HG02759 (cell line): Measurements from ENCODE around the gene CBL.

Experiments
- ATAC-seq: cut with Tn5 transposase; IDR thresholded peaks from one replicate; pipeline ENCODE4 v1.9.1; 2021; ENCODE audit warnings: mild to moderate bottlenecking, moderate library complexity; ENCODE audit not compliant: unreplicated experiment

The CBL gene

DNA sequence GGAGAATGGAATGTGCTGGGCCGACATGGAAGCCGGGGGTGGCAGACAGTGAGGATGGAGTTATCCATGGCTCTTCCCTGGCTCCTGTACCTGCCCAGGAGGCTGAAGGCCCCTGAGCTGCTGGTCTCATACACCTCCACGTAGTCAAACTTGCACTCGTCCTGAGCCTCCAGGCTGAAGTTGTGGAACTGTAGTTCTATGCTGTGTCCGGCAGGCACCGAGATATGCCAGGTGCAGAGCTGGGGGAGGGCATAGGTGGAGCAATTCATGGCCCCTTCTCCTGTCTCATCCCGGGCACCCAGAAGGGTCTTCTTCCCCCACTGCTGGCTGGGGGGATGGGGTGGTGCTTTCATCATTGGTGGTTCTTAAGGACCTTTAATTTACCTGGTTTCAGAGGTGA is 137.6 kb downstream of the CBL start:
- no peak for ATAC-seq

DNA sequence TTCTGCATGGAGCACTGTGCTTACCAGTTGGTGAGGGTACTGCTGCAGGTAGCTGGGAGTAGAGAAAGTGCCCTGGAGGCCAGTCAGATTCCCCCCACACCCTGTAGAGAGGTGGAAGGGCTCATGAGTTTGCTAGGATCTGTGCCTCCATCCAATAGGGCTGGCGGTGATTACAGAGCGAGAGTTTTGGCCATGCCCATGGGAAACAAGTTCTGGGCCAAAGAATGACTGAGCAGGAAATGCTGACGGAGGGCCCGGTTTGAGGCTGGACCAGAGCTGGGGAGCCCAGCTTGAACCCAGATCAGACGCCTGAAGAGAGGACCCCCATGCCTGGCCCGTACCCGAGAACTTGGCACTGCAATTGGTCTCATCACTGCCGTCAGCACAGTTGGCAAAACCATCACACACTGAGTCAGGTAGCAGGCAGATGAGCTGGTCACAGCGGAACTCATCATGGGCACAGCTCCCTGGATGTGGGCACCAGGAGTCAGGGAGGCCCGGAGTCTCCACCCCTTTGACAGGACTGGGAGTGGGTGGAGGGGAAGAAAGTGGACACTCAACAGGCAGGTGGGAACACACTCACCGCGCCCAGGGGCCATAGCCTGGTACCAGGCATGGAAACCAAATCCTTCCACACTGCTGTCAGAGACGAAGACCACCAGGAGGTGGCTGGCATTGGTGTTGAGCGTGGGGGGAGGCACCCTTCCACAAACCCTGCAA is 138.3 kb downstream of the CBL start:
- ATAC-seq: no peak

DNA sequence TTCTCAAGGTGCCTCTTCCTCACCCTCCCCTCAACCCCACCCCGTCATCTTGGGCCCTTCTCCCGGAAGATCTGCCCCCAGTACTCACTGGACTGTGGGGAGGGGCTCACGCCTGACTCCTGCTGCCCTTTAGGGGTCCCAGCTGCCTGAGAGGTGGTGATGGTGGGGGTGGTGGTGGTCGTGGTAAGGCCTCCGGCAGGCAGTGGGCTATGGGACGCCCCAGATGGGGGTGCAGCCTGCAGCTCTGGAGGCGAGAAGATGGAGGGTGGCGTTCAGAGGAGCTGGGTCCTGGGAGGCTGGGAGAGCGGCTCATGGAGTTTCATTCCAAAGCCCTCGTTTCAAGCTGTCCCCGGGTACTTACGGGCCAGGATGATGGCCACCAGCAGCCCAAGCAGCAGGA is 139.5 kb downstream of the CBL start:
- ATAC-seq: no peak

DNA sequence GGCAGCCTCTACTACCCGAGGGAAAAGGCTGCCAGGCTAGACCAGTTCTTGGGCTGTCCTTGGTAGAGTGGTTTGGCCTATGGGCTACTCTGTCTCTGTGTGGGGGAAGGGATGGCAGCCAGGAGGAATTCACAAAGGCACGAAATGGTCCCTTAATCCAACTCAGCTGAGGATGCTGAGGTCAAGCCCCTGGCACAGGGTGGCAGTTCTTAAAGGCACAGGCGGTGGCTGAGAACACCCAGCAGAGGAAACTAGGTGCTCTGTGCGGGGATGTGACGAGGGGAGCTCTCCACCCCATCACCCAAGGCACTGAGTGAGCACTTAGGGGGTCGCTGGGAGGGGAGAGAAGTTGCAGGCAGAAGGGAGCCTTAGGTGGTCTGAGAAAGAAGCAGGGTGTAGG is 140.5 kb downstream of the CBL start, which contains the start of gene MFRP:
Gene MFRP (minus strand): TSS at position 101 of the 400 bp plus-strand sequence. CDS start 192 bp downstream, outside the sequence.
- no peak for ATAC-seq

DNA sequence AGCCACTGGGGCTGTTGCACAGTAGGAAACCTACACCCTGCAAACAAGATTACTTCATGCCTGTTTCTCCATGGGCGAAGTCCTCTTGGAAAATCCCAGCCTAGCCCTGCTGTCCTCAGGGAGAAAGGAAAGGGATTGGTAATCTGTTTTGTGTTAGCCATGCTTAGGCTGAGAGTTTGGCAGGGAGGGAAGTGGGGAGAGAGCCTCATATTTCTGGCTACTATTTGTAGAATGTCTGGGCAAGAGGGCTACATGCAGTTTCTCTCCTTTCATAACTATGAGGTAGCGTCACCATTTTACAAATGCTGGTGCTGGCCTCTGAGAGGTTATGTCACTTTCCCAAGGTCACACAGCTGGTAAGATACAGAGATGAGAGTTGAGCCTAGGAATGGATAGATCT is 141.1 kb downstream of the CBL start:
- no peak for ATAC-seq

DNA sequence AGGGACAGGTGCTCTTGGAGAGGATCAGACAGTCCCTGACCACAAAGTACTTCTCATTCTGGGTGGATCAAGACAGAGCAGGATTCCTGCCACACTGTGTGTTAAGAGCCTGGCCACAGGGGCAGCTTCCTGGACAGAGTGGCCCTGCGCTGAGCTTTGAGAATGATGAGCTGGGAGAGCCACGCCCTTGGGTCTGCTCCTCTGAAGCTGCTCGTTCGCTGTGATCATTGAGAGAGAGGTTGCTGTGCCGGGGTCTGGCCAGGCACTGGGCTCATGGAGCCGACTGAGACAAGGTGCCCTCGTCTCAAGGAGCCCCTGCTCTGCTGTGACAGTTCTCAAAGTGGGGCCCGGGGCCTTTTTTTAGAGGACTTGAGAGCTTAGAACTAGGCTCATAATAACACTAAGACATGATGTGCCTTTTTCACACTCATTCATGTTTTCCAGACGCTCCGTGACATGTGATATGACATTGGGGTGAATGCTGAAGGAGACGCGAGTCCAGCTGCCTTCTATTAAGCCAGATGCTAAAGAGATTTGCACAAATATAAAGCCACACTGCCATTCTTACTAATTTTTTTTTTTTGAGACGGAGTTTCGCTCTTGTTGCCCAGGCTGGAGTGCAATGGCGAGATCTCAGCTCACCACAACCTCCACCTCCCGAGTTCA is 141.9 kb downstream of the CBL start:
- no peak for ATAC-seq

DNA sequence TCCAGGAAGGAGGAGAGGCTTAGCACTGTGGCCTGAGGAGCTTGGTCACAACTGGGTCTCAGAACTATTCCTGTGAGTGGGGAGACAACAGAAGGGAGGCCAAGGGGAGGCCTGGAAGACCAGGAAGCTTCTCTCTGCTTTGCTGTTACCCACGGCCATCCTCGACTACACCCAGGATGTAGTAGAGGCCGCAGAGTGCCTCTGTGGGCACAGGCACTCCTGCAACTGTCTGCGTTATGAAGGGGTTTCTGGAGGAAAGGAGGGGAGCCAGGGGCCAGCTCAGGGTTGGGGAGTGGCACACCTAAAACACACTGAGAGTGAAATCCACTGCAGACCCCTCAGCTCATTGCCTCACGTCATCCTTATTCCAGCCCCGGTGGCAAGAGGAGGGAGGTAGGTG is 144.2 kb downstream of the CBL start:
- ATAC-seq: no peak

DNA sequence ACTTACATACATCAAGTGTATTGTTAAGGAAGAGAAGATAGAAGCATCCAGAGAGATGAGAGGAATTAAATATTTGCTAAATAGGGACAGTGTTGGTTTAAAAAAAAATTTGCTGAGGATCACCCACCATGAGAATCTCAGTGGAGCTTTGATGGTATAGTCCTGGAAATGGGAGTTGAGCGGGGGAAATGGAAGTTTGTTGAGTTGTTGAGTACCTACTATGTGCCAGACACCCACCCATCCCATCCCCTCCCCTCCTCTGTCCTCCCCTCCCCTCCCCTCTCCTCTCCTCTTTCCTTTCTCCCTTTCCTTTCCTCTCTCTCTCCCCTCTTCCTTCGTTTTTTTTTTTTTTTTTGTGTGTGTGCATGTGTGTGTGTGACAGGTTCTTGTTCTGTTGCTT is 145.1 kb downstream of the CBL start:
- ATAC-seq: no peak

DNA sequence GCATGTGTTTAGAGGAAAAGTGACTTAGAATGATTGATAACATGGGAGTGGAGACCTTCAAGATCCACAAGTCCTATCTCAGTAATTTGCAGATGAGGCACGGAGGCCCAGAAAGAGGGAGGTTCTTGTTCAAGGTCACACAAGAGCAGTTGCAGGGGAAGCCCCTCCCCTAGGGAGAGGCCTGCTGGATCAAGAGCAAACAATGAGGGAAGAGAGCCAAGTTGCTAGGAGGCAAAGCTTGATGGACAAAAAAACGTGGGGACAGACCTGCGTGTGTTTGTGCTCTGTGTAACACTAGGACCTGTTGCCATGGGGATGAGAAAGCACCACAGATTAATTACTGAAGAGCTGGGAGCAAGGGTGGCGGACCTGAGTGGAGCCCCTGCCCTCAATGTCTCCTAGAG is 146.7 kb downstream of the CBL start:
- no peak for ATAC-seq

DNA sequence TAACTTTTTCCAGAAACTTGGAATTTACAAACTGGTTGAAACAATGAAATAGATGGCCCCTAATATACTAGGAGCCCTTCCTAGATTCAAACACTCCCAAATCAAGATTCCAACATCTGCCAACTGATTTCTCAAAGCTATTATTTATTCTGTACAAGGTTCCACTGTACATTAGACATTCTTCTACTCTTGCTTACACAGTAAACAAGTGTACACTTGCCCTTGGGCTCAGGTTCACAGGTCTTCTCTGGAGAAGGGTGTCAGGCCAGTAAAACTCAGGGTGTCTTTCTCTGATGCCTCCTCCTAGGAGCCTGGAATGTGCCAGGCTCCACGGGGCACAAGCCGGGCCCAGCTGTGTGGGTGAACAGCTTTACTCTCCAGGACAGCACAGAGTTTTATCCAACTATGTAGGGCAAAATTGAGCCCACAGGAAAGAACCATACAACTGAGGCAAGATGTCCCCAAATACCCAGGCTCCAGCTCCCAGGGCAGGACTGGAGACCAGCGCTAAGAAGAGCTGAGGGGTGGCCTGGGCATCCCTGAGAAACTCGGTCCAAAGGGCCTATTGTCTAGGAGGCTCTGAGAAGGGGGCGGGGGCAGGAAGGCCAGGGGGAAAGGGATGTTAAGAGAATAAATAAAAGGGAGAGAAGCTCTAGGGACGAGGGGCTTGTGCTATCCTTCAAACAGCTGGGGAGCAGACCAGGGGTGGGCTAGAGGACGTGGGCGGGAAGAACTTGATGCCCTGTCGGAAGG is 149.1 kb downstream of the CBL start:
- no peak for ATAC-seq

DNA sequence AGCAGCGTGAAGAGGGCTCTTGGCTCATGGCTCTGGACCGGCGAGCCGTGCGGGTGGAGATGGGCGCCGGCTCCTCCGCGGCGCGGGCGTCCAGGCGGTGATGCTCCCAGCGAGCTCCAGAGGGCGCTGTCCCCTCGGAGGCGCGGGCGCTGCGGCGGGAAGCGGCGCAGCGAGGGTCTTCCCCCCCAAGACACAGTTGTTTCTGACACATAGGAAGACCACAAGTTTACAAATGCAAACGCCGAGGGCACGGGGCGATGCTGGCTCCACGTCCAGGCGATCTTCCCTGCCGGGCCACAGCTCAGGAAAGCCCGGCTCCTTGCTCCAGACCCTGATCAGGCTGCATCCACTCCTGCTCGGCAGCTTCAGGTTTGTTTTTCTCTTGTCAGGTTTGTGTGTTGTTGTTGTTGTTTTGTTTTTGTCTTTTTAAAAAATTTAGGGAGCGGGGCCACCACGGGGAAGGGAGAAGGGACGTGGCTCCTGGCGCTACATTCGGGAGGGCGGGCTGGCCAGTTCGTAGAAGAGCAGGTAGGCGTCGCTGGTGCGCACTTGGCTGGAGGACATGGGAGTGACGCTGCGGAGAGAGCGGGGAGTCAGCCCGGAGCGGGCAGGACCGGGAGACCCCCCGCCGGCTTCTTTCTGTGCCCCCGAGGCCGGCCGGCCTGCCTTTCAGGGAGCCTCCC is 150.4 kb downstream of the CBL start:
- peak; percentile 72 for ATAC-seq

DNA sequence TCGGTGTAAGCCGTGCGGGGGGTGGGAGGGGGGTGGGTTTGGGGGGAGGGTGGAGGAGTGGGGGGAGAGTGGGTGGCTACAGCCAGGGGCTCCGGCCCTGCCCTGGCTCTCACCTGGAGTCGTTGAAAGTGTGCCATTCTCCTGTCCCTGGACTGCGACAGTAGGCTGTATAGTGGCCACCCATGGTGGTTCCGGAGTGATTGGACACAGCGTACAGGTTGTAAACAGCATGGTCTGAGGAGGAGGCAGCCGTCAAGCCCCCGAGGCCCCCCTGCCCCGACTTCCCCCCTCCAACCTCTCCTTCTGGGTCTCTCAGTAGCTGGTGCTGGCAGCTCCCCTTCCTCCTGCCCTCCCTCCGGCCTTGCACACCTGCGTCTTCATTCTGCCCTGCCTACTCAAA is 150.9 kb downstream of the CBL start:
- no peak for ATAC-seq
